NB4 (cell line): ENCODE measurements around the gene CDK17.

ENCODE experiments used
- POLR2A ChIP-seq: IDR thresholded peaks from 2 replicates; pipeline ENCODE4 v1.6.1; 2011; ENCODE audit warnings: mild to moderate bottlenecking; ENCODE audit not compliant: insufficient read length; ENCODE audit errors: extremely low read depth
- TF ChIP-seq, protein P1 (sequence below): IDR thresholded peaks from one replicate; pipeline ENCODE4 v1.5.1; 2012; ENCODE audit warnings: low read depth, low read length
- TF ChIP-seq, protein P2 (sequence below): IDR thresholded peaks from 2 replicates; pipeline ENCODE4 v1.6.1; 2011; ENCODE audit warnings: low read depth, low read length

DNA sequence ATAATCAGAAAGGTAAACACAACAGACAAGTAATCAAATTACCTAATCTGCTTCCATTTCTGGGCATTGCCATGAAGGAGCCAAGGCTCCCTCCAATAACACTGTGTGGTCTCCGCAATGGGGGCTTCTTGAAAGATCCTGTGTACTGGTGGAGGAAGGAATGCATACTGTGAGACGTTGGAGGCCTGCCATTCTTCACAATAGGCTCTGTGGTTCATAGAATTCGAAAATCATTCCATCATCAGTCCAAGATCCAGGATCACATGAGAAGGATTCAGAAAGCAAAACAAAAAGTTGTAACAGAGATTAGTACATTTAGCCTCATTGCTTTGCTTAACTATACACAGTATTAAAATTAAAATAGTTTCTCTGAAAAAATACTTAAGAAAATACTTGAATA is 76.3 kb downstream of the CDK17 start:
- TF ChIP-seq, protein P1, sequence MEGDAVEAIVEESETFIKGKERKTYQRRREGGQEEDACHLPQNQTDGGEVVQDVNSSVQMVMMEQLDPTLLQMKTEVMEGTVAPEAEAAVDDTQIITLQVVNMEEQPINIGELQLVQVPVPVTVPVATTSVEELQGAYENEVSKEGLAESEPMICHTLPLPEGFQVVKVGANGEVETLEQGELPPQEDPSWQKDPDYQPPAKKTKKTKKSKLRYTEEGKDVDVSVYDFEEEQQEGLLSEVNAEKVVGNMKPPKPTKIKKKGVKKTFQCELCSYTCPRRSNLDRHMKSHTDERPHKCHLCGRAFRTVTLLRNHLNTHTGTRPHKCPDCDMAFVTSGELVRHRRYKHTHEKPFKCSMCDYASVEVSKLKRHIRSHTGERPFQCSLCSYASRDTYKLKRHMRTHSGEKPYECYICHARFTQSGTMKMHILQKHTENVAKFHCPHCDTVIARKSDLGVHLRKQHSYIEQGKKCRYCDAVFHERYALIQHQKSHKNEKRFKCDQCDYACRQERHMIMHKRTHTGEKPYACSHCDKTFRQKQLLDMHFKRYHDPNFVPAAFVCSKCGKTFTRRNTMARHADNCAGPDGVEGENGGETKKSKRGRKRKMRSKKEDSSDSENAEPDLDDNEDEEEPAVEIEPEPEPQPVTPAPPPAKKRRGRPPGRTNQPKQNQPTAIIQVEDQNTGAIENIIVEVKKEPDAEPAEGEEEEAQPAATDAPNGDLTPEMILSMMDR = no peak
- no peak for TF ChIP-seq POLR2A
- TF ChIP-seq, protein P2, sequence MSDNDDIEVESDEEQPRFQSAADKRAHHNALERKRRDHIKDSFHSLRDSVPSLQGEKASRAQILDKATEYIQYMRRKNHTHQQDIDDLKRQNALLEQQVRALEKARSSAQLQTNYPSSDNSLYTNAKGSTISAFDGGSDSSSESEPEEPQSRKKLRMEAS = no peak
